T-helper 17 cell (primary cell): ENCODE measurements around the gene ZNF365. TPM values are rescaled to one million over a fixed set of nuclear protein-coding genes. Genes with fewer than 3 reads are reported as not detected.
A peak's percentile ranks its signal among the peaks of the same experiment; 100 is the strongest.
"Not testable (repeated sequence)": the region's sequence is repeated elsewhere in the genome, so short reads cannot be mapped to it uniquely, and the experiment has no call there.

ENCODE experiments used
- ATAC-seq: fragments of 150-1000 bp; cut with Tn5 transposase; 2 replicates; pipeline ENCODE4 v1.10.0; 2021; ENCODE audit warnings: mild to moderate bottlenecking, moderate library complexity
- DNase-seq, 3 donors: peaks; one replicate each; pipeline versions ENCODE4 v3.0.0 to v3.0.0-alpha.2; 2020 to 2021
- H3K9me3 ChIP-seq: one replicate; pipeline ENCODE4 v1.7.0; 2013; ENCODE audit warnings: low read length, mild to moderate bottlenecking; ENCODE audit not compliant: control insufficient read depth, poor library complexity, severe bottlenecking
- H3K27ac Mint-ChIP-seq: one replicate; pipeline ENCODE4 v1.8.0; 2022; ENCODE audit warnings: mild to moderate bottlenecking, moderate library complexity, mixed read lengths
- H3K27me3 Mint-ChIP-seq: one replicate; pipeline ENCODE4 v1.8.0; 2022; ENCODE audit warnings: mixed read lengths
- H3K36me3 Mint-ChIP-seq: one replicate; pipeline ENCODE4 v1.8.0; 2022; ENCODE audit warnings: low read depth, mixed read lengths
- H3K4me1 Mint-ChIP-seq: one replicate; pipeline ENCODE4 v1.8.0; 2022; ENCODE audit warnings: mild to moderate bottlenecking, mixed read lengths
- H3K4me3 Mint-ChIP-seq: one replicate; pipeline ENCODE4 v1.8.0; 2022; ENCODE audit warnings: mild to moderate bottlenecking, moderate library complexity, mixed read lengths
- total RNA-seq, 4 donors: library from RNA in 2 of 4; stranded (reverse) in 2 of 4; gene quantifications; one replicate each; pipeline ENCODE4 v1.2.3 and lab custom pipeline; 2022 to 2026

The ZNF365 gene
- total RNA-seq, 2 donors from 2014 or later: 1.6 to 3.4 TPM

DNA sequence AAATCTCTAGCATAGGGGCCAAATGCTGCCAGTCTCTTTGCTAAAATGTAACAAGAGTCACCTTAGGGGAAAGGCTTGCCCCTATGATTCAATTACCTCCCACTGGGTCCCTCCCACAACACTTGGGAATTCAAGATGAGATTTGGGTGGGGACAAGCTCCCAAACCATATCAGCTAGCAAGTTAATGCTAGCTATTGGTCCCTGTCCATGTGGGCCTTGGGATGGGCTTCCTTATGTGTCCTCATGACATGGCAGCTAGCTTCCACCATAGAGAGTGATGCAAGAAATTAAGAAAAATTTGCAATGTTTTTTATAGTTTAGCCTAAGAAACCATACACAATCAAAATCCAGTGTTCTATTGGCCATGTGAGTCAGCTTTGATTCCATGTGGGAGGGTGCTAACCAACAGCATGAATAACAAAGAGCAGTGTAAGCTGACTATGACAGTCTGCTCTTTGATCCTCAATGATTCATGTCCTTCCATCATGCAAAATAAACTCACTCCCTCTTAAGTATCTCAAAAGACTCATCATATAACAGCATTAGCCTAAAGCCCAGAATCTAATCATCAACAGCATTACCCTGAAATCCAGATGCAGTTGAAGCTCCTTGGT is 21.7 kb upstream of the ZNF365 start:
- Mint-ChIP-seq H3K4me1 (no peaks in the 10 kb centered on the region), H3K27me3 (no peaks in the 10 kb centered on the region), H3K27ac (no peak overlapping the region), H3K36me3 (peaks cover 2% of the 10 kb centered on the region), H3K4me3 (no peak overlapping the region)
- DNase-seq (no peak), ATAC-seq (no peak)
- no peaks in the 10 kb centered on the region for H3K9me3 ChIP-seq

GRCh38 chr10:62354916-62355315 is 19.3 kb upstream of the ZNF365 start:
- Mint-ChIP-seq H3K4me3 (no peak overlapping the region), H3K27me3 (no peaks in the 10 kb centered on the region), H3K27ac (no peak overlapping the region), H3K4me1 (no peaks in the 10 kb centered on the region), H3K36me3 (no peaks in the 10 kb centered on the region)
- no peaks in the 10 kb centered on the region for H3K9me3 ChIP-seq
- DNase-seq (no peak), ATAC-seq (no peak)

- Mint-ChIP-seq H3K36me3 (no peaks in the 10 kb centered on the region), H3K4me3 (no peak overlapping the region), H3K4me1 (no peaks in the 10 kb centered on the region), H3K27ac (no peak overlapping the region), H3K27me3 (no peaks in the 10 kb centered on the region)
- no peaks in the 10 kb centered on the region for H3K9me3 ChIP-seq
- ATAC-seq (no peak), DNase-seq (no peak)
Measured at GRCh38 chr10:62356447-62356846, 17.7 kb upstream of the ZNF365 start.

DNA sequence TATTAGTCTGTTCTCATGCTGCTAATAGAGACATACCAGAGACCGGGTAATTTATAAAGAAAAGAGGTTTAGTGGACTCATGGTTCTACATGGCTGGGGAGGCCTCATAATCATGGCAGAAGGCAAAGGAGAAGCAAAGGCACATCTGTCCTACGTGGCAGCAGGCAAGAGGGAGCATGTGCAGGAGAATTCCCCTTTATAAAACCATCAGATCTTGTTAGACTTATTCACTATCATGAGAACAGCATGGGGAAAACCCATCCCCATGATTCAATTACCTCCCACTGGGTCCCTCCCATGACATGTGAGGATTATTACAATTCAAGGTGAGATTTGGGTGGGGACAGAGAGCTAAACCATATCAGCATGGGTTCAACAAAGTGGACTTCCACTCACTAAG is 16.0 kb upstream of the ZNF365 start:
- H3K27ac Mint-ChIP-seq, H3K36me3 Mint-ChIP-seq, H3K9me3 ChIP-seq, H3K27me3 Mint-ChIP-seq, H3K4me1 Mint-ChIP-seq, ATAC-seq, DNase-seq, H3K4me3 Mint-ChIP-seq: not testable (repeated sequence)

DNA sequence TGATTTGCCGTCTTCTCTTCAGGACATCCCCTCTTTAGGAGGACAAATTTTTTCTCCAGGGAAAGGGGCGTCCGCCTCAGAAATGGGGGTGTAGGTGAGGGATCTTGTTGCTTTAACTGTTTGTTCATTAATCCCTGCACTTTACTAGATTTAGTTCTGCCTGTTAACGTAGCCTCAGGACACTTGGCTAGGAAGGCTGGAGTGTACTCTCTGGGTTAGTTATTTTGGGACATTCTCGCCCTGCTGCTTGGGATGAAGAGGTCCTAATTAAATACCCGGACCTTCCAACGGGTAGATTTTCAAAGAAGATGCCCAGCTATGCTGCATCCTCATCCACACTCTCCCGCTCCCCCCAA is 552 bp upstream of the ZNF365 start:
- ATAC-seq: no peak
- Mint-ChIP-seq H3K27me3 (peaks cover 10% of the 10 kb centered on the region), H3K27ac (no peak overlapping the region), H3K4me1 (peaks cover 18% of the 10 kb centered on the region), H3K4me3 (peak overlapping the region; percentile 90), H3K36me3 (peaks cover 2% of the 10 kb centered on the region)
- DNase-seq: no peak
- no peaks in the 10 kb centered on the region for H3K9me3 ChIP-seq

DNA sequence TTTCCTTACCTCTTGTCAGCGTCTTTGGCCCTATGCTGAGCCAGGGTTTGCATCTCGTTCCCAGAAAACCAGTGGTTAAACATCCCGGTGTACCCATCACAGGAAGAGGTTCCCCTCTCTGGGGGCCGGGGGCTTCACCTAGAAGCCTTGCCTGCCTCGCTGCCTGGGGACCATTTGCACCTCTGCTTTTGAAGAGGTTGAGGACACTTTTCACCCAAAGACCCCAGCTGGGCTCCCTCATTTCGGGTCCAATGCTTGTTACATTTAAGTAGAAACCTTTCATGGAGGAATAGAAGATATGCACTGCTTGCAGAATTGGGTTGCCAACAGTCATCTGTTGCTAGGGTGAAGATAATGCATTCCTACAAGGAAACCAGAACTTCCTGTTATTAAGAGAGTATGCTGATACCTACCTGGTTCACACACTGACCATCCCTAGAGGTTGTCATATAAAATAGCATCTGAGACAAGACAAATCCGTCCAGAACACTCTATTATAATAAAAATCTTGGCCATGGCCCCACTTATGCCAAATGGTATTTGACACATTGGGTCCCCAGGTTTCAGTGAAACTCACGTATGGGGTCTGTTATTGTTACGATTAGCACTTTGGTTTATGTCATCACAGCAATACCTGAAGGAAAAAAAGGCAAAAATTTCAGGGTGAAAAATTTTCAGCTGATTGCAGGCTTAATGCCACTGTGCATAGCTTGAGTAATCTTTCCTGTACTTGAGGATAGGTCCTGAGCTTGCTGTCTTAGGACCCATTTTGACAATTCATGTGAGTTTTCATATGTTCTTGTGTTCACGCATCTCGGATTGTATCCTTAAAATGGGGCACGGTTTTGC is 917 bp downstream of the ZNF365 start:
- DNase-seq (no peak), ATAC-seq (no peak)
- peaks cover 2% of the 10 kb centered on the region for H3K36me3 Mint-ChIP-seq
- peaks cover 10% of the 10 kb centered on the region for H3K27me3 Mint-ChIP-seq
- H3K27ac Mint-ChIP-seq: peak overlapping the region; percentile 59
- H3K4me3 Mint-ChIP-seq: peak overlapping the region; percentile 90
- H3K9me3 ChIP-seq: no peaks in the 10 kb centered on the region
- peaks cover 16% of the 10 kb centered on the region for H3K4me1 Mint-ChIP-seq

DNA sequence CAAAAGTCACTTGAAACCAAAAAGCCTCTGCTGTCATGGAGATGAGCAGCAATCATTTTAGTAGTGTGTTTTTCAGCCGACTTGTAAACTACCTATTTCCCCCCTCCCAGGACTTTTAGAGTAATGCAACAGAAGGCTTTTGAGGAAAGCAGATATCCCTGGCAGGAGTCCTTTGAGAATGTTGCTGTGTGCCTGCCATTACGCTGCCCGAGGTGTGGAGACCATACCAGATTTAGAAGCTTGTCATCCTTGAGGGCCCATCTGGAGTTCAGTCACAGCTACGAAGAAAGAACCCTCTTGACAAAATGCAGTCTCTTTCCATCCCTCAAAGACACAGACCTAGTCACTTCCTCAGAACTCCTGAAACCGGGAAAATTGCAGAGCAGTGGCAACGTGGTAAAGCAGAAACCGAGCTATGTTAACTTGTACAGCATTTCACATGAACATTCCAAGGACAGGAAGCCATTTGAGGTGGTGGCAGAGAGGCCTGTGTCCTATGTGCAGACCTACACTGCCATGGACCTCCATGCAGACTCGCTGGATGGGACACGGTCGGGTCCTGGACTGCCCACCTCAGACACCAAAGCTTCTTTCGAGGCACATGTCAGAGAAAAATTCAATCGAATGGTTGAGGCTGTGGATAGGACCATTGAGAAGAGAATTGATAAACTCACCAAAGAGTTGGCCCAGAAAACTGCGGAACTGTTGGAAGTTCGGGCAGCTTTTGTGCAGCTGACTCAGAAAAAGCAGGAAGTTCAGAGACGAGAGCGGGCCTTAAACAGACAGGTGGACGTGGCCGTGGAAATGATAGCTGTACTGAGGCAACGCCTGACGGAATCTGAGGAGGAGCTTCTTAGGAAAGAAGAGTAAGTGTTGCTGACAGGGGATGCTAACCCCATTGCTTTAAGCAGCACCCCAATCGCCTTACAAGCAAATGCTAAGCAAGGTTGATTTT is 2.2 kb downstream of the ZNF365 start:
- Mint-ChIP-seq H3K4me3 (no peak overlapping the region), H3K36me3 (peaks cover 2% of the 10 kb centered on the region), H3K27ac (no peak overlapping the region), H3K4me1 (peaks cover 19% of the 10 kb centered on the region), H3K27me3 (peaks cover 10% of the 10 kb centered on the region)
- DNase-seq (no peak), ATAC-seq (no peak)
- no peaks in the 10 kb centered on the region for H3K9me3 ChIP-seq

DNA sequence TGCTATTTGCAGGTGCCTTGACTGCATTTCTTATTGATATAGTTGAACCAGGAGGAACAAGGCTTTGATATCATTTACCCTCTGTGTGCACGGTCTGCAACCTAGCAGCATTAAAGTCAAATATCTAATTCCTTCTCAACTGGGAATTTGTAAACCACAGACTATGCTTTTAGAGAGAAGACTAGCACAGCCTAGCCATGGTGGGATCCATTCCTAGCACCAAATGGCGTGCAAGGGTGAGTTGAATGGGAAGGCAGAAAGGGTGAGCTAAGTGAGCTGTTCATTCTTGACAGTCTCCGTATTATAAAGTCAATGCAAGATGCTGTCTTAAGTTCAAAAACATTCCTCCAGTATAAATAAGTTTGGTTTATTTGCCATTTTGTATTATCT is 2.9 kb downstream of the ZNF365 start:
- H3K4me3 Mint-ChIP-seq: no peak overlapping the region
- H3K36me3 Mint-ChIP-seq: peaks cover 2% of the 10 kb centered on the region
- DNase-seq: no peak
- H3K9me3 ChIP-seq: no peaks in the 10 kb centered on the region
- peaks cover 10% of the 10 kb centered on the region for H3K27me3 Mint-ChIP-seq
- H3K4me1 Mint-ChIP-seq: peaks cover 19% of the 10 kb centered on the region
- ATAC-seq: no peak
- H3K27ac Mint-ChIP-seq: no peak overlapping the region

GRCh38 chr10:62377966-62378365 is 3.8 kb downstream of the ZNF365 start:
- no peak for ATAC-seq
- H3K4me1 Mint-ChIP-seq: peaks cover 20% of the 10 kb centered on the region

GRCh38 chr10:62378877-62379276 is 4.7 kb downstream of the ZNF365 start:
- not testable (repeated sequence) for H3K9me3 ChIP-seq, H3K27ac Mint-ChIP-seq, H3K36me3 Mint-ChIP-seq, H3K4me3 Mint-ChIP-seq, ATAC-seq, DNase-seq
- H3K4me1 Mint-ChIP-seq: peaks cover 21% of the 10 kb centered on the region
- peaks cover 10% of the 10 kb centered on the region for H3K27me3 Mint-ChIP-seq

More at GRCh38 chr10:62377966-62378365, 3.8 kb downstream of the ZNF365 start:
- DNase-seq: no peak
- Mint-ChIP-seq H3K27me3 (peaks cover 10% of the 10 kb centered on the region), H3K4me3 (no peak overlapping the region), H3K27ac (no peak overlapping the region), H3K36me3 (peaks cover 2% of the 10 kb centered on the region)
- H3K9me3 ChIP-seq: no peaks in the 10 kb centered on the region

- Mint-ChIP-seq H3K27me3 (peaks cover 10% of the 10 kb centered on the region), H3K4me1 (peaks cover 24% of the 10 kb centered on the region), H3K4me3 (no peak overlapping the region), H3K36me3 (peaks cover 2% of the 10 kb centered on the region), H3K27ac (peak overlapping the region; percentile 19)
- no peaks in the 10 kb centered on the region for H3K9me3 ChIP-seq
- DNase-seq (no peak), ATAC-seq (no peak)
Measured at GRCh38 chr10:62379394-62379793, 5.2 kb downstream of the ZNF365 start.

DNA sequence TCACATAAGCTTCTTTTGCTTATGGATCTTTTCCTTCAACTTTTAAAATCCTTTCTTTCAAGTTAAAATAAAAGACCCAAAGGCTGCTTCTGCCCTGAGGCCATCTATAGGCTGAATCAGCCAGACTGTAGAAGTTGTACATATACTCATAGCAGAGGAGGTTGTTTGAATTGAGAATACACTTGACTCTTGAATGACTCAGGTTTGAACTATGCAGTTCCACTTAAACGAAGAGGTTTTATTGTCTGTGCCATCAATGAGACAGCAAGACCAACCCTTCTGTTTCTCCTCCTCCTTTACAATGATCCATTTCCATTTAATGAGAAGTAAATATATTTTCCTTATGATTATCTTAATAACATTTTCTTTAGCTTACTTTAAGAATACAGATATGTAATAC is 5.8 kb downstream of the ZNF365 start:
- DNase-seq (no peak), ATAC-seq (no peak)
- H3K4me1 Mint-ChIP-seq: peaks cover 26% of the 10 kb centered on the region
- H3K27ac Mint-ChIP-seq: peak overlapping the region; percentile 19
- peaks cover 6% of the 10 kb centered on the region for H3K27me3 Mint-ChIP-seq
- H3K4me3 Mint-ChIP-seq: no peak overlapping the region
- no peaks in the 10 kb centered on the region for H3K9me3 ChIP-seq
- H3K36me3 Mint-ChIP-seq: peaks cover 2% of the 10 kb centered on the region
